Measurements from ENCODE around the gene PTTG1IP2. TPM values are rescaled to one million over a fixed set of nuclear protein-coding genes. Genes with fewer than 3 reads are reported as not detected.

The PTTG1IP2 gene
- polyA plus RNA-seq, 5 donors: 0.35 TPM; not detected in 4

- no peak for DNase-seq
Measured at GRCh38 chr7:90474284-90475210, 5.1 kb downstream of the PTTG1IP2 start.

GRCh38 chr7:90483251-90483650, 13.8 kb downstream of the PTTG1IP2 start:
- DNase-seq: no peak

- DNase-seq: no peak
Measured at GRCh38 chr7:90484706-90485105, 15.3 kb downstream of the PTTG1IP2 start.

GRCh38 chr7:90485734-90486316, 16.4 kb downstream of the PTTG1IP2 start:
- DNase-seq: no peak

- no peak for DNase-seq
Measured at GRCh38 chr7:90487808-90488207, 18.4 kb downstream of the PTTG1IP2 start.

GRCh38 chr7:90488220-90488619, 18.8 kb downstream of the PTTG1IP2 start:
- DNase-seq: no peak

GRCh38 chr7:90492250-90492649, 22.8 kb downstream of the PTTG1IP2 start:
- no peak for DNase-seq

GRCh38 chr7:90495241-90495640, 25.8 kb downstream of the PTTG1IP2 start:
- no peak for DNase-seq

- DNase-seq: no peak
Measured at GRCh38 chr7:90502539-90502938, 33.1 kb downstream of the PTTG1IP2 start.

- DNase-seq: no peak
Measured at GRCh38 chr7:90503367-90503766, 33.9 kb downstream of the PTTG1IP2 start.

GRCh38 chr7:90507692-90508091, 38.3 kb downstream of the PTTG1IP2 start:
- DNase-seq: no peak

GRCh38 chr7:90511776-90512175, 42.3 kb downstream of the PTTG1IP2 start:
- DNase-seq: no peak

GRCh38 chr7:90512821-90513254, 43.4 kb downstream of the PTTG1IP2 start:
- no peak for DNase-seq

GRCh38 chr7:90516257-90516656, 46.8 kb downstream of the PTTG1IP2 start:
- DNase-seq: no peak

GRCh38 chr7:90518630-90519029, 49.2 kb downstream of the PTTG1IP2 start:
- no peak for DNase-seq

- DNase-seq: no peak
Measured at GRCh38 chr7:90520484-90520883, 51.0 kb downstream of the PTTG1IP2 start.

- no peak for DNase-seq
Measured at GRCh38 chr7:90530263-90530662, 60.8 kb downstream of the PTTG1IP2 start.

- no peak for DNase-seq
Measured at GRCh38 chr7:90532231-90532929, 62.9 kb downstream of the PTTG1IP2 start.

- DNase-seq: no peak
Measured at GRCh38 chr7:90536449-90536848, 67.0 kb downstream of the PTTG1IP2 start.

- DNase-seq: no peak
Measured at GRCh38 chr7:90538405-90538804, 69.0 kb downstream of the PTTG1IP2 start.

- no peak for DNase-seq
Measured at GRCh38 chr7:90540406-90540805, 71.0 kb downstream of the PTTG1IP2 start.

GRCh38 chr7:90551036-90551435, 81.6 kb downstream of the PTTG1IP2 start:
- no peak for DNase-seq

- DNase-seq: no peak
Measured at GRCh38 chr7:90552521-90552920, 83.1 kb downstream of the PTTG1IP2 start.
